ENCODE data around the gene CCRL2. TPM values are rescaled to one million over a fixed set of nuclear protein-coding genes. Genes with fewer than 3 reads are reported as not detected.
A peak's percentile ranks its signal among the peaks of the same experiment; 100 is the strongest.

The CCRL2 gene
- total and polyA plus RNA-seq, 2 donors, result 10.1 to 19.1 TPM

DNA sequence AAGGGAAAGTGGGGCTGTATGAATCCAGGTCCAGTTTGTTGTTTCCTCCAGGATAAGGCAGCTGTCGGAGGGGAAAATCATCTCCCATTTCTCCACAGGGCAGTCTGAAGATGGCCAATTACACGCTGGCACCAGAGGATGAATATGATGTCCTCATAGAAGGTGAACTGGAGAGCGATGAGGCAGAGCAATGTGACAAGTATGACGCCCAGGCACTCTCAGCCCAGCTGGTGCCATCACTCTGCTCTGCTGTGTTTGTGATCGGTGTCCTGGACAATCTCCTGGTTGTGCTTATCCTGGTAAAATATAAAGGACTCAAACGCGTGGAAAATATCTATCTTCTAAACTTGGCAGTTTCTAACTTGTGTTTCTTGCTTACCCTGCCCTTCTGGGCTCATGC lies 911 bp downstream of the CCRL2 start:
- Histone ChIP-seq H3K36me3 (ENCODE audit: control insufficient read depth in 2 of 2, insufficient read depth in 2 of 2, low read length in 1 of 2) (peaks cover 0 to 5% of the 10 kb centered on the region in 2 donors), H3K4me3 (ENCODE audit: low read length in 2 of 2) (peak overlapping the region; percentile 62 to 65), H3K27me3 (ENCODE audit: control insufficient read depth in 2 of 2, insufficient read depth in 1 of 2, low read length in 1 of 2) (no peaks in the 10 kb centered on the region), H3K27ac (ENCODE audit: low read depth in 1 of 2, low read length in 1 of 2) (peak overlapping the region; percentile 90 to 92), H3K9me3 (ENCODE audit: control insufficient read depth in 2 of 2, insufficient read depth in 1 of 2, low read length in 1 of 2) (peaks cover 0 to 6% of the 10 kb centered on the region in 2 donors), H3K4me1 (ENCODE audit: control insufficient read depth in 2 of 2, insufficient read depth in 2 of 2, low read length in 2 of 2) (peaks cover 25 to 45% of the 10 kb centered on the region in 2 donors)
- DNase-seq (ENCODE audit: low read depth in 6 of 9, low spot score in 9 of 9), result no peak
- 94% methylated on average over 7 of the region's 7 CpGs for WGBS

DNA sequence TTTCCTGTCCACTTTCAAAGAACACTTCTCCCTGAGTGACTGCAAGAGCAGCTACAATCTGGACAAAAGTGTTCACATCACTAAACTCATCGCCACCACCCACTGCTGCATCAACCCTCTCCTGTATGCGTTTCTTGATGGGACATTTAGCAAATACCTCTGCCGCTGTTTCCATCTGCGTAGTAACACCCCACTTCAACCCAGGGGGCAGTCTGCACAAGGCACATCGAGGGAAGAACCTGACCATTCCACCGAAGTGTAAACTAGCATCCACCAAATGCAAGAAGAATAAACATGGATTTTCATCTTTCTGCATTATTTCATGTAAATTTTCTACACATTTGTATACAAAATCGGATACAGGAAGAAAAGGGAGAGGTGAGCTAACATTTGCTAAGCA lies 1.8 kb downstream of the CCRL2 start:
- peaks cover 0 to 2% of the 10 kb centered on the region in 2 donors for H3K9me3 ChIP-seq (ENCODE audit: control insufficient read depth in 2 of 2, insufficient read depth in 1 of 2, low read length in 1 of 2)
- peaks cover 25 to 50% of the 10 kb centered on the region in 2 donors for H3K4me1 ChIP-seq (ENCODE audit: control insufficient read depth in 2 of 2, insufficient read depth in 2 of 2, low read length in 2 of 2)
- 98% methylated on average over 7 of the region's 7 CpGs for WGBS
- no peaks in the 10 kb centered on the region for H3K27me3 ChIP-seq (ENCODE audit: control insufficient read depth in 2 of 2, insufficient read depth in 1 of 2, low read length in 1 of 2)
- no peak overlapping the region for H3K4me3 ChIP-seq (ENCODE audit: low read length in 2 of 2)
- peaks cover 0 to 5% of the 10 kb centered on the region in 2 donors for H3K36me3 ChIP-seq (ENCODE audit: control insufficient read depth in 2 of 2, insufficient read depth in 2 of 2, low read length in 1 of 2)
- no peak overlapping the region for H3K27ac ChIP-seq (ENCODE audit: low read depth in 1 of 2, low read length in 1 of 2)
- no peak for DNase-seq (ENCODE audit: low read depth in 6 of 9, low spot score in 9 of 9)

- Histone ChIP-seq H3K27ac (ENCODE audit: low read depth in 1 of 2, low read length in 1 of 2) (peak overlapping the region; percentile 69 to 71), H3K27me3 (ENCODE audit: control insufficient read depth in 2 of 2, insufficient read depth in 1 of 2, low read length in 1 of 2) (no peaks in the 10 kb centered on the region), H3K36me3 (ENCODE audit: control insufficient read depth in 2 of 2, insufficient read depth in 2 of 2, low read length in 1 of 2) (peaks cover 0 to 5% of the 10 kb centered on the region in 2 donors), H3K4me3 (ENCODE audit: low read length in 2 of 2) (no peak overlapping the region), H3K4me1 (ENCODE audit: control insufficient read depth in 2 of 2, insufficient read depth in 2 of 2, low read length in 2 of 2) (peaks cover 25 to 54% of the 10 kb centered on the region in 2 donors), H3K9me3 (ENCODE audit: control insufficient read depth in 2 of 2, insufficient read depth in 1 of 2, low read length in 1 of 2) (peaks cover 0 to 2% of the 10 kb centered on the region in 2 donors)
- peak in 5 of 9 donors; percentile 48 to 78 (median 56) for DNase-seq (ENCODE audit: low read depth in 6 of 9, low spot score in 9 of 9)
- WGBS, result 62% methylated on average over 9 of the region's 9 CpGs
These were observed 2.9 kb downstream of the CCRL2 start for GRCh38 chr3:46409739-46410489.

- 100% methylated on average over 2 of the region's 2 CpGs for WGBS
- Histone ChIP-seq H3K4me3 (ENCODE audit: low read length in 2 of 2) (no peak overlapping the region), H3K36me3 (ENCODE audit: control insufficient read depth in 2 of 2, insufficient read depth in 2 of 2, low read length in 1 of 2) (peaks cover 0 to 5% of the 10 kb centered on the region in 2 donors), H3K9me3 (ENCODE audit: control insufficient read depth in 2 of 2, insufficient read depth in 1 of 2, low read length in 1 of 2) (peaks cover 0 to 2% of the 10 kb centered on the region in 2 donors), H3K27me3 (ENCODE audit: control insufficient read depth in 2 of 2, insufficient read depth in 1 of 2, low read length in 1 of 2) (no peaks in the 10 kb centered on the region), H3K4me1 (ENCODE audit: control insufficient read depth in 2 of 2, insufficient read depth in 2 of 2, low read length in 2 of 2) (peaks cover 25 to 54% of the 10 kb centered on the region in 2 donors), H3K27ac (ENCODE audit: low read depth in 1 of 2, low read length in 1 of 2) (no peak overlapping the region)
- DNase-seq (ENCODE audit: low read depth in 6 of 9, low spot score in 9 of 9), result no peak
These were observed 3.6 kb downstream of the CCRL2 start for GRCh38 chr3:46410669-46411068.

DNA sequence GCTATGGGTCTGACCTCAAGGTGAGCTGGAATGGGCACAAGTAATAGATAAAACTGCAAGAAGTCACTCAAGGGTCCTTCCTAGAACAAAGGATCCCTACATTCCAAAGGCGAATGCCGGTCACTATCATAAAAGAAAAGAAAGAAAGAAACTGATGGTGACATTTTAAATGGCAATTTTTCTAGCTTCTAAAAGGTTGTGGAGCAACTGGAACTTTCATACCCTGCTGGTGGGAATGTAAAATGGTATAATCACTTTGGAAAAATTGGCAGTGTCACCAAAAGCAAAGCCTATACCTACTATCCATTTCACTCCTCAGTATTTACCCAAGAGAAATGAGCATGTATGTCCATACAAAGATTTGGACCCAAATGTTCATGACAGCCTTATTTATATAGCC lies 4.2 kb downstream of the CCRL2 start:
- H3K4me1 ChIP-seq (ENCODE audit: control insufficient read depth in 2 of 2, insufficient read depth in 2 of 2, low read length in 2 of 2), result peaks cover 27 to 59% of the 10 kb centered on the region in 2 donors
- H3K9me3 ChIP-seq (ENCODE audit: control insufficient read depth in 2 of 2, insufficient read depth in 1 of 2, low read length in 1 of 2), result peaks cover 0 to 2% of the 10 kb centered on the region in 2 donors
- H3K36me3 ChIP-seq (ENCODE audit: control insufficient read depth in 2 of 2, insufficient read depth in 2 of 2, low read length in 1 of 2), result peaks cover 0 to 5% of the 10 kb centered on the region in 2 donors
- no peak for DNase-seq (ENCODE audit: low read depth in 6 of 9, low spot score in 9 of 9)
- H3K4me3 ChIP-seq (ENCODE audit: low read length in 2 of 2), result no peak overlapping the region
- no peak overlapping the region for H3K27ac ChIP-seq (ENCODE audit: low read depth in 1 of 2, low read length in 1 of 2)
- WGBS, result 80% methylated on average over 2 of the region's 2 CpGs
- H3K27me3 ChIP-seq (ENCODE audit: control insufficient read depth in 2 of 2, insufficient read depth in 1 of 2, low read length in 1 of 2), result no peaks in the 10 kb centered on the region

GRCh38 chr3:46412786-46413298 lies 5.8 kb downstream of the CCRL2 start:
- Histone ChIP-seq H3K9me3 (ENCODE audit: control insufficient read depth in 2 of 2, insufficient read depth in 1 of 2, low read length in 1 of 2) (no peaks in the 10 kb centered on the region), H3K27ac (ENCODE audit: low read depth in 1 of 2, low read length in 1 of 2) (peak overlapping the region in 1 of 2 donors; percentile 18), H3K4me3 (ENCODE audit: low read length in 2 of 2) (no peak overlapping the region), H3K36me3 (ENCODE audit: control insufficient read depth in 2 of 2, insufficient read depth in 2 of 2, low read length in 1 of 2) (peaks cover 0 to 5% of the 10 kb centered on the region in 2 donors), H3K4me1 (ENCODE audit: control insufficient read depth in 2 of 2, insufficient read depth in 2 of 2, low read length in 2 of 2) (peaks cover 24 to 51% of the 10 kb centered on the region in 2 donors), H3K27me3 (ENCODE audit: control insufficient read depth in 2 of 2, insufficient read depth in 1 of 2, low read length in 1 of 2) (no peaks in the 10 kb centered on the region)
- no peak for DNase-seq (ENCODE audit: low read depth in 6 of 9, low spot score in 9 of 9)
- WGBS, result 91% methylated on average over 3 of the region's 3 CpGs

DNA sequence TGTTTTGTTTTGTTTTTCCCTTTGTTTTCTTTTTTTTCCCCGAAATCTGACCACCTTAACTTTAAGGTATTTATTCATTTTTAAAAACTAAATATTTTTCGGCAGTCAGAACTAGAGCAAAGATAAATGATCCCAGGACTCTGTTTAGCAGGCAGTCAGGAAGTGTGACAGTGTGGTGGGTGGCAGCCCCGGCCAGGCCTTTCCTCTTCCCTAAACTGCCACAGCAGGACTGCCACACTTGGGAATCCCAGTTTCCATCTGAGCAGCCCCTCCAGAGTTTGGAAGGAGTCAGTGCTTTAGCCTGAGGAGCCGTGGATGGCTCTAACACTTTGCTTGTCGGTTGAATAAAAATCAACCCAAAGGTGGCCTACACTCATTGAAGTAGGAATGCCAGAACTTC lies 6.9 kb downstream of the CCRL2 start:
- 54% methylated on average over 5 of the region's 5 CpGs for WGBS
- Histone ChIP-seq H3K9me3 (ENCODE audit: control insufficient read depth in 2 of 2, insufficient read depth in 1 of 2, low read length in 1 of 2) (no peaks in the 10 kb centered on the region), H3K27me3 (ENCODE audit: control insufficient read depth in 2 of 2, insufficient read depth in 1 of 2, low read length in 1 of 2) (no peaks in the 10 kb centered on the region), H3K4me1 (ENCODE audit: control insufficient read depth in 2 of 2, insufficient read depth in 2 of 2, low read length in 2 of 2) (peaks cover 19 to 40% of the 10 kb centered on the region in 2 donors), H3K27ac (ENCODE audit: low read depth in 1 of 2, low read length in 1 of 2) (no peak overlapping the region), H3K4me3 (ENCODE audit: low read length in 2 of 2) (no peak overlapping the region), H3K36me3 (ENCODE audit: control insufficient read depth in 2 of 2, insufficient read depth in 2 of 2, low read length in 1 of 2) (peaks cover 0 to 1% of the 10 kb centered on the region in 2 donors)
- no peak for DNase-seq (ENCODE audit: low read depth in 6 of 9, low spot score in 9 of 9)

DNA sequence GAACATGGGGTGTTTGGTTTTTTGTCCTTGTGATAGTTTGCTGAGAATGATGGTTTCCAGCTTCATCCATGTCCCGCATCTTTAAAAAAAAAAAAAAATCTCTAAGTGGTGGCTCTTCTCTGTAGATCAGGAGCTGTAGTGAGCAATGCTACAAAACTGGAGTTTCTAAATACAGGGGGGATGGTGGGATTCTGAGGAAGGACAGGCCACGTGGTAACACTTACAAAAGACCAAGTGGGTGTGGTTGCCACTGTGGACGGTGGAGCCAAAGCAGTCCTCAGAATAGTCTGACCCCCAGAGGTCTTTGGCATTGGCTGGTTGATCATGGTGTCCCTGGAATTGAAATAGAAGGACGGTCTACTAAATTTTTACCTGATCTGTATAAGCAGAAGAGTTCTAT lies 7.7 kb downstream of the CCRL2 start:
- Histone ChIP-seq H3K27me3 (ENCODE audit: control insufficient read depth in 2 of 2, insufficient read depth in 1 of 2, low read length in 1 of 2) (no peaks in the 10 kb centered on the region), H3K27ac (ENCODE audit: low read depth in 1 of 2, low read length in 1 of 2) (no peak overlapping the region), H3K4me3 (ENCODE audit: low read length in 2 of 2) (no peak overlapping the region), H3K36me3 (ENCODE audit: control insufficient read depth in 2 of 2, insufficient read depth in 2 of 2, low read length in 1 of 2) (no peaks in the 10 kb centered on the region), H3K9me3 (ENCODE audit: control insufficient read depth in 2 of 2, insufficient read depth in 1 of 2, low read length in 1 of 2) (no peaks in the 10 kb centered on the region), H3K4me1 (ENCODE audit: control insufficient read depth in 2 of 2, insufficient read depth in 2 of 2, low read length in 2 of 2) (peaks cover 12 to 32% of the 10 kb centered on the region in 2 donors)
- DNase-seq (ENCODE audit: low read depth in 6 of 9, low spot score in 9 of 9), result no peak
- 96% methylated on average over 4 of the region's 4 CpGs for WGBS

DNA sequence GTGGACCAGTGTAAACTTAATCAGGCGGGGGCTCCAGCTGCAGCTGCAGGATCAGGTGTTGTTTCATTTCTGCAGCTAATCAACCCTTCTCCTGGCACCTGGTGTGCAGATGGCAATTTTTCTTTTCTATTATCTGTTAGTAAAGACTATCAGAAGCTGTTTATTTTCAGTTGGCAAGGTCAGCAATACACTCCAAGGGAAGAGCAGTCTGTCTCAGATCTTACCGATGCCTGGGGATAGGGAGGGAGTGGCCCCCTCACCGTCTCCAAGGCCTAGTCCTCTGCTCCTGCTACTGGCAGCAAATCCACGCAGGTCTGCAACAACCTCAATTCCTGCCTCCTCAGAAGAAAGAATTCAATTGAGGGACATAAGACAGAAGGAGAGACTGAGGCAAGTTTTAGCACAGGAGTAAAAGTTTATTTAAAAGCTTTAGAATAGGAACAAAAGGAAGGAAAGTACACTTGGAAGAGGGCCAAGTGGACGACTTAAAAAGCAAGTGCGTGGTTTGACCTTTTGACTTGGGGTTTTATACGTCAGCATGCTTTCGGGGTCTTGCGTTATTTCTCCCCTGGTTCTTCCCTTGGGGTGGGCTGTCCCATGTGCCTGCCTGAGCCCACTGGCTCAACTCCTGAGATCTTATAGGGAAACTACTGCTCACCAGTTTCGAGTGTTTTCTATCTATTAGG lies 9.2 kb downstream of the CCRL2 start:
- peaks cover 7 to 26% of the 10 kb centered on the region in 2 donors for H3K4me1 ChIP-seq (ENCODE audit: control insufficient read depth in 2 of 2, insufficient read depth in 2 of 2, low read length in 2 of 2)
- H3K9me3 ChIP-seq (ENCODE audit: control insufficient read depth in 2 of 2, insufficient read depth in 1 of 2, low read length in 1 of 2), result no peaks in the 10 kb centered on the region
- no peaks in the 10 kb centered on the region for H3K36me3 ChIP-seq (ENCODE audit: control insufficient read depth in 2 of 2, insufficient read depth in 2 of 2, low read length in 1 of 2)
- no peak overlapping the region for H3K4me3 ChIP-seq (ENCODE audit: low read length in 2 of 2)
- no peak overlapping the region for H3K27ac ChIP-seq (ENCODE audit: low read depth in 1 of 2, low read length in 1 of 2)
- 61% methylated on average over 10 of the region's 10 CpGs for WGBS
- peak in 1 of 9 donors; percentile 48 for DNase-seq (ENCODE audit: low read depth in 6 of 9, low spot score in 9 of 9)
- no peaks in the 10 kb centered on the region for H3K27me3 ChIP-seq (ENCODE audit: control insufficient read depth in 2 of 2, insufficient read depth in 1 of 2, low read length in 1 of 2)
